ENCODE measurements around the gene PTRHD1.

PTRHD1 gene

GRCh38 chr2:24749069-24749691, 44.0 kb downstream of the PTRHD1 start:
- no peak for DNase-seq

- no peak for DNase-seq
These were observed 45.9 kb downstream of the PTRHD1 start for GRCh38 chr2:24747299-24747698.

DNA sequence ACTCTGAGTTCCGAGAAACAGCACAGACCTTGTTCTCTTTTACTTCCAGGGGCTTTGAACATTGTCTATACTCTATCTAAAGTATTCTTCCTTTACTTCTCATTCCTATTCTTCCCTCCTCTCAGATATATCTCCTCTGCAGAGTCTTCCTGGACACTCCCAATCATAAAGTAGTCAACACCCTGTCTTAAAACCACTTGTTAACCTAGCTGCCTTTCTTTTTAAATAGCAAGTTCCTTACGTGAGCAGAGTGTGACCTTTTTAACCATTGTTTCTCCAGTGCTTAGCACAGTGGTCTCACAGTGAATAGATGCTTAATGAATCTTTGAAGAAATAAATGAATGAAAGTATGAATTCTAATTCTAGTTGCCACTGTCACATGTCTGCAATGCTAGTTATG, 47.4 kb downstream of the PTRHD1 start:
- DNase-seq: no peak

- no peak for DNase-seq
These were observed 48.8 kb downstream of the PTRHD1 start for GRCh38 chr2:24744356-24744755.

GRCh38 chr2:24743924-24744323, 49.3 kb downstream of the PTRHD1 start:
- DNase-seq: no peak

GRCh38 chr2:24742730-24743129, 50.5 kb downstream of the PTRHD1 start:
- no peak for DNase-seq

DNA sequence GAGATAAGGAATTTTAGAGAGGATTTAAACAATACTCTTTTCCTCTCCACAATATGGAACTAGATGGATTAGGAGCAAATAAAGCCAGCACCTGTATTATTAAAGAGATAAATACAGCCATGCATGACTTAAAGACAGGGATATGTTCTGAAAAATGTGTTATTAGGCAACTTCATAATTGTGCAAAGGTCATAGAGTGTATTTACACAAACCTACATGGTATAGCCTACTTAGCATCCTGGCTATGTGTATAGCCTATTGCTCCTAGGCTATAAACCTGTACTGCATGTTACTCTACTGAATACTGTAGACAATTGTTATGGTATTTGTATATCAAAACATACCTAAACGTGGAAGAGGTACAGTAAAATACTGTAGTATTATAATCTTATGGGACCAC, 53.0 kb downstream of the PTRHD1 start:
- DNase-seq: no peak

All from stimulated activated CD4-positive, alpha-beta T cell treated with anti-CD3 and anti-CD28 coated beads, Interleukin-2, amount 100 ng/mL, for 48 hours (primary cell).